PC-9 (cell line): ENCODE data around the gene PUS10. TPM values are rescaled to one million over a fixed set of nuclear protein-coding genes. Genes with fewer than 3 reads are reported as not detected.
A peak's percentile ranks its signal among the peaks of the same experiment; 100 is the strongest.
"Not testable (repeated sequence)": the region's sequence is repeated elsewhere in the genome, so short reads cannot be mapped to it uniquely, and the experiment has no call there.

Source experiments
- BruUV-seq: library from RNA; stranded (reverse); fragments of 400-500 nt; replicated peaks from 2 replicates; lab custom pipeline; 2021; lab: Mats Ljungman, UMichigan
- CTCF ChIA-PET: fragments of 300-600 bp; sonication (Branson Sonifier 250); formaldehyde crosslinking; loops from one replicate; lab custom pipeline; 2022; ENCODE audit warnings: antibody characterized with exemption; lab: Charles Lee
- POLR2A ChIA-PET: fragments of 300-600 bp; sonication (Branson Sonifier 250); formaldehyde crosslinking; loops from one replicate; lab custom pipeline; 2022; ENCODE audit warnings: antibody characterized with exemption; ENCODE audit not compliant: unreplicated experiment; lab: Charles Lee
- DNase-seq, 2 experiments: peaks; one replicate each; pipeline versions ENCODE4 v3.0.0 to v3.0.0-alpha.2; 2015 to 2022; ENCODE audit warnings: mixed read lengths in 1 of 2
- H2AFZ ChIP-seq: fragments of 200-600 bp; sonication (generic); 2 replicates; pipeline ENCODE4 v1.8.1; 2017; ENCODE audit warnings: antibody characterized with exemption
- H3F3A ChIP-seq: fragments of 200-600 bp; sonication (generic); 2 replicates; pipeline ENCODE4 v1.8.1; 2017; ENCODE audit warnings: antibody characterized with exemption, mild to moderate bottlenecking, low read depth; ENCODE audit not compliant: insufficient read depth
- H3K27ac ChIP-seq: fragments of 200-600 bp; sonication (generic); 2 replicates; pipeline ENCODE4 v1.6.1; 2016; ENCODE audit warnings: mixed run types
- H3K27me3 ChIP-seq: fragments of 200-600 bp; sonication (generic); 2 replicates; pipeline ENCODE4 v1.6.1; 2016; ENCODE audit warnings: low read depth, mixed run types; ENCODE audit not compliant: insufficient read depth
- H3K36me3 ChIP-seq: fragments of 200-600 bp; sonication (generic); 2 replicates; pipeline ENCODE4 v1.6.1; 2016; ENCODE audit warnings: low read depth, mixed run types
- H3K4me1 ChIP-seq: fragments of 200-600 bp; sonication (generic); replicated peaks from 2 replicates; pipeline ENCODE4 v1.6.1; 2016; ENCODE audit warnings: mixed run types; ENCODE audit not compliant: insufficient read depth
- H3K4me2 ChIP-seq: fragments of 200-600 bp; sonication (generic); 2 replicates; pipeline ENCODE4 v1.6.1; 2017; ENCODE audit warnings: mixed run types
- H3K4me3 ChIP-seq: fragments of 200-600 bp; sonication (generic); 2 replicates; pipeline ENCODE4 v1.6.1; 2016; ENCODE audit warnings: mixed run types
- H3K79me2 ChIP-seq: fragments of 200-600 bp; sonication (generic); 2 replicates; pipeline ENCODE4 v1.6.1; 2017; ENCODE audit warnings: low read depth, mixed run types
- H3K9me2 ChIP-seq: fragments of 200-600 bp; sonication (generic); 2 replicates; pipeline ENCODE4 v1.8.1; 2017; ENCODE audit warnings: mild to moderate bottlenecking; ENCODE audit not compliant: insufficient read depth
- H3K9me3 ChIP-seq: fragments of 200-600 bp; sonication (generic); 2 replicates; pipeline ENCODE4 v1.8.1; 2016; ENCODE audit warnings: low read depth; ENCODE audit not compliant: insufficient read depth
- H4K20me1 ChIP-seq: fragments of 200-600 bp; sonication (generic); 2 replicates; pipeline ENCODE4 v1.8.1; 2017; ENCODE audit not compliant: insufficient read depth
- CTCF ChIP-seq: fragments of 200-600 bp; sonication (generic); conservative IDR thresholded peaks from 2 replicates; pipeline ENCODE4 v1.6.1; 2017; ENCODE audit warnings: mixed run types, antibody characterized with exemption, mild to moderate bottlenecking, moderate library complexity
- EZH2 ChIP-seq: fragments of 200-600 bp; sonication (generic); IDR thresholded peaks from 2 replicates; pipeline ENCODE4 v1.8.0; 2017; ENCODE audit warnings: antibody characterized with exemption, low read depth
- intact Hi-C: fragments of 100-400 bp; cut with micrococcal nuclease; formaldehyde crosslinking; loops from one replicate; pipeline ENCODE4 v1.10.0; 2022; ENCODE audit not compliant: unreplicated experiment
- total RNA-seq: library from RNA; stranded (reverse); gene quantifications from 2 replicates; pipeline ENCODE4 v1.2.3, GENCODE V29; 2021

PUS10 gene
- total RNA-seq, 1 experiment from 2014 or later, result 5.1 TPM

GRCh38 chr2:61015976-61016375, 2.1 kb downstream of the PUS10 start:
- no TSS peak for BruUV-seq
- Histone ChIP-seq H2AFZ (no peak overlapping the region), H3K4me2 (peak overlapping the region; percentile 85), H3K27ac (peak overlapping the region; percentile 98), H3K36me3 (peaks cover 4% of the 10 kb centered on the region), H3F3A (peaks cover 69% of the 10 kb centered on the region), H3K79me2 (peaks cover 57% of the 10 kb centered on the region), H3K27me3 (no peaks in the 10 kb centered on the region), H4K20me1 (peaks cover 9% of the 10 kb centered on the region), H3K9me2 (no peaks in the 10 kb centered on the region), H3K4me3 (peak overlapping the region; percentile 87), H3K9me3 (no peaks in the 10 kb centered on the region; the same call in 1 of the 2 replicates), H3K4me1 (peaks cover 62% of the 10 kb centered on the region)
- ChIA-PET POLR2A (interaction anchor here (0.6 to 0.9 kb wide), 4 partner anchors 9 to 1281 kb away, joined by 3 to 14 read pairs (median 4); partner anchors contain the start of gene PAPOLG), CTCF (no interaction called here)
- peak in 1 of 2 experiments; percentile 94 for DNase-seq
- TF ChIP-seq CTCF (no peak), EZH2 (no peak)
- intact Hi-C loops, result loop anchor here (2.0 to 10.0 kb wide), 3 partner anchors 51 to 159 kb away; partner anchors contain the start of genes REL and SANBR

GRCh38 chr2:61014763-61015162, 3.3 kb downstream of the PUS10 start:
- ChIA-PET CTCF (no interaction called here), POLR2A (no interaction called here)
- peaks cover 69% of the 10 kb centered on the region for H3F3A ChIP-seq
- peak overlapping the region; percentile 87; the same call in 1 of the 2 replicates for H3K4me3 ChIP-seq
- peaks cover 54% of the 10 kb centered on the region for H3K4me1 ChIP-seq
- H3K79me2 ChIP-seq, result peaks cover 45% of the 10 kb centered on the region
- no peaks in the 10 kb centered on the region for H3K36me3 ChIP-seq
- no TSS peak for BruUV-seq
- peaks cover 6% of the 10 kb centered on the region for H4K20me1 ChIP-seq
- H3K9me3 ChIP-seq, result no peaks in the 10 kb centered on the region
- TF ChIP-seq CTCF (no peak), EZH2 (no peak)
- H3K4me2 ChIP-seq, result peak overlapping the region; percentile 85
- DNase-seq, result peak in 1 of 2 experiments; percentile 95
- H3K27ac ChIP-seq, result peak overlapping the region; percentile 98
- no peak overlapping the region for H2AFZ ChIP-seq
- H3K27me3 ChIP-seq, result no peaks in the 10 kb centered on the region
- no peaks in the 10 kb centered on the region for H3K9me2 ChIP-seq
- intact Hi-C loops, result loop anchor here (5.0 to 10.0 kb wide), 2 partner anchors 53 to 160 kb away; partner anchors contain the start of gene SANBR

GRCh38 chr2:61013382-61013781, 4.7 kb downstream of the PUS10 start:
- peaks cover 64% of the 10 kb centered on the region for H3F3A ChIP-seq
- no peaks in the 10 kb centered on the region; the same call in 1 of the 2 replicates for H4K20me1 ChIP-seq
- H3K4me1 ChIP-seq, result peaks cover 47% of the 10 kb centered on the region
- no peaks in the 10 kb centered on the region for H3K9me2 ChIP-seq
- H3K36me3 ChIP-seq, result 0 out of 2 replicates have a peak, but pooled peaks cover 3% of the 10 kb centered on the region
- no peaks in the 10 kb centered on the region for H3K27me3 ChIP-seq
- ChIA-PET CTCF (no interaction called here), POLR2A (no interaction called here)
- TF ChIP-seq EZH2 (no peak), CTCF (no peak)
- H3K4me3 ChIP-seq, result no peak overlapping the region
- H2AFZ ChIP-seq, result no peak overlapping the region
- peaks cover 32% of the 10 kb centered on the region for H3K79me2 ChIP-seq
- no peaks in the 10 kb centered on the region for H3K9me3 ChIP-seq
- peak overlapping the region; percentile 85 for H3K4me2 ChIP-seq
- intact Hi-C loops, result loop anchor here (10.0 kb wide), 1 partner anchor 161 kb away; no protein-coding TSS in a partner anchor
- H3K27ac ChIP-seq, result peak overlapping the region; percentile 98
- BruUV-seq, result no TSS peak
- no peak for DNase-seq

GRCh38 chr2:61012303-61012702, 5.8 kb downstream of the PUS10 start:
- H4K20me1 ChIP-seq, result not testable (repeated sequence)
- peak overlapping the region; percentile 53 for H3K4me2 ChIP-seq

More at GRCh38 chr2:61012303-61012702, 5.8 kb downstream of the PUS10 start:
- DNase-seq, result peak; percentile 46 to 87
- CTCF ChIA-PET, H3K36me3 ChIP-seq, H3K4me3 ChIP-seq, H3K9me3 ChIP-seq, POLR2A ChIA-PET, H3K9me2 ChIP-seq, H2AFZ ChIP-seq, BruUV-seq, H3K27me3 ChIP-seq: not testable (repeated sequence)
- Histone ChIP-seq H3K4me1 (peaks cover 48% of the 10 kb centered on the region), H3F3A (peaks cover 57% of the 10 kb centered on the region), H3K79me2 (peaks cover 21% of the 10 kb centered on the region), H3K27ac (peak overlapping the region; percentile 98)
- intact Hi-C loops, result loop anchor here (10.0 kb wide), 1 partner anchor 162 kb away; no protein-coding TSS in a partner anchor
